GM12892 (cell line): ENCODE measurements around the gene SPEM2.

ENCODE experiments used
- POLR2A ChIP-seq: IDR thresholded peaks from 2 replicates; pipeline ENCODE4 v1.6.1; 2011; ENCODE audit warnings: low read depth, low read length, control low read depth
- POLR2AphosphoS5 ChIP-seq: IDR thresholded peaks from 2 replicates; pipeline ENCODE4 v1.6.1; 2011; ENCODE audit warnings: low read depth, low read length, control low read depth

- TF ChIP-seq POLR2AphosphoS5 (no peak), POLR2A (no peak)
These were observed 13.4 kb downstream of the SPEM2 start for GRCh38 chr17:7438656-7439460.
